ENCODE measurements around the gene CYLC1.

Gene CYLC1

GRCh38 chrX:83860846-83861245 is at the start of gene CYLC1:
TSS of gene CYLC1 (plus strand) at chrX:83861146. CDS start at chrX:83861183, 37 bp downstream.
- no peak for DNase-seq

GRCh38 chrX:83819304-83819703 is 41.6 kb upstream of the CYLC1 start:
- no peak for DNase-seq

- no peak for DNase-seq
Observed at GRCh38 chrX:83829874-83830273, 31.1 kb upstream of the CYLC1 start.

GRCh38 chrX:83845397-83845796 is 15.5 kb upstream of the CYLC1 start:
- DNase-seq: peak in 1 of 2 donors; percentile 1

GRCh38 chrX:83847339-83847738 is 13.6 kb upstream of the CYLC1 start:
- DNase-seq: no peak

- no peak for DNase-seq
Observed at GRCh38 chrX:83888585-83888984, 27.6 kb downstream of the CYLC1 start.

GRCh38 chrX:83892433-83892832 is 31.5 kb downstream of the CYLC1 start:
- DNase-seq: no peak

GRCh38 chrX:83906921-83907320 is 46.0 kb downstream of the CYLC1 start:
- no peak for DNase-seq

GRCh38 chrX:83916525-83916924 is 55.6 kb downstream of the CYLC1 start:
- no peak for DNase-seq

- DNase-seq: no peak
Observed at GRCh38 chrX:83934220-83934619, 73.3 kb downstream of the CYLC1 start.

All from stimulated activated CD4-positive, alpha-beta T cell treated with anti-CD3 and anti-CD28 coated beads, Interleukin-2, amount 100 ng/mL, for 48 hours (primary cell).